ENCODE data around the gene ENO1.
"Not testable (repeated sequence)": the region's sequence is repeated elsewhere in the genome, so short reads cannot be mapped to it uniquely, and the experiment has no call there.

Gene ENO1

DNA sequence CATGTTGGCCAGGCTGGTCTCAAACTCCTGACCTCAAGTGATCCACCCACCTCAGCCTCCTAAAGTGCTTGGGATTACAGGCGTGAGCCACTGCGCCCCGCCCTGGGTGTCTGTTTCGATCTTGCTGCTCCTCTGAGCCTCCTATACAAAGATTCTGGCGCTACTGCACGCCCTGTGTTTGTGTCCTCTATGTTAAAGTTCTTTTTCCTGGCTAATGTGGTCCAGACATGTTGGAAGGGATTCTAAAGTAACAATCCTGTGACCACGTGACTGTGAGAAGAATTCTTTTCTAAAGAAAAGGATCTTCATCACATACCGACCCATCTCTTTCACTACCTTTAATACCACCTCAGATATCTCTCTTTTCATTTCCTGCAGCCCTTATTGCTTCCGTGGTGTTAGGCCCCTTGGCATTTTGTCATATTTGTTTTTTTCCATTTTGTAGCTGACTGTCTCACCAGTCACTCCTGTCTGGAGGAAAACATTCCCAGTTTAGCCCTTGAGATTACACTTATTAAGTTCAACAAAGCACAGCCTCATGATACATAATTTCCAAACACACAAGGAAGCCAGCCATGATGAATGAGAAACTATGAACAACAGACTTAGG, 27.2 kb upstream of the ENO1 start:
- TF ChIP-seq, protein P1, sequence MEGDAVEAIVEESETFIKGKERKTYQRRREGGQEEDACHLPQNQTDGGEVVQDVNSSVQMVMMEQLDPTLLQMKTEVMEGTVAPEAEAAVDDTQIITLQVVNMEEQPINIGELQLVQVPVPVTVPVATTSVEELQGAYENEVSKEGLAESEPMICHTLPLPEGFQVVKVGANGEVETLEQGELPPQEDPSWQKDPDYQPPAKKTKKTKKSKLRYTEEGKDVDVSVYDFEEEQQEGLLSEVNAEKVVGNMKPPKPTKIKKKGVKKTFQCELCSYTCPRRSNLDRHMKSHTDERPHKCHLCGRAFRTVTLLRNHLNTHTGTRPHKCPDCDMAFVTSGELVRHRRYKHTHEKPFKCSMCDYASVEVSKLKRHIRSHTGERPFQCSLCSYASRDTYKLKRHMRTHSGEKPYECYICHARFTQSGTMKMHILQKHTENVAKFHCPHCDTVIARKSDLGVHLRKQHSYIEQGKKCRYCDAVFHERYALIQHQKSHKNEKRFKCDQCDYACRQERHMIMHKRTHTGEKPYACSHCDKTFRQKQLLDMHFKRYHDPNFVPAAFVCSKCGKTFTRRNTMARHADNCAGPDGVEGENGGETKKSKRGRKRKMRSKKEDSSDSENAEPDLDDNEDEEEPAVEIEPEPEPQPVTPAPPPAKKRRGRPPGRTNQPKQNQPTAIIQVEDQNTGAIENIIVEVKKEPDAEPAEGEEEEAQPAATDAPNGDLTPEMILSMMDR (IDR thresholded peaks at IDR 0.05; ENCODE audit: low read depth, low read length, missing control alignments) = no peak
- in situ Hi-C loops (cut with HindIII; ENCODE audit: low sequenced_read_pairs) = no loop called here
- no peak for DNase-seq (ENCODE audit: low read depth)
- no peak overlapping the region for H3K4me3 ChIP-seq (ENCODE audit: low read depth, low read length)

DNA sequence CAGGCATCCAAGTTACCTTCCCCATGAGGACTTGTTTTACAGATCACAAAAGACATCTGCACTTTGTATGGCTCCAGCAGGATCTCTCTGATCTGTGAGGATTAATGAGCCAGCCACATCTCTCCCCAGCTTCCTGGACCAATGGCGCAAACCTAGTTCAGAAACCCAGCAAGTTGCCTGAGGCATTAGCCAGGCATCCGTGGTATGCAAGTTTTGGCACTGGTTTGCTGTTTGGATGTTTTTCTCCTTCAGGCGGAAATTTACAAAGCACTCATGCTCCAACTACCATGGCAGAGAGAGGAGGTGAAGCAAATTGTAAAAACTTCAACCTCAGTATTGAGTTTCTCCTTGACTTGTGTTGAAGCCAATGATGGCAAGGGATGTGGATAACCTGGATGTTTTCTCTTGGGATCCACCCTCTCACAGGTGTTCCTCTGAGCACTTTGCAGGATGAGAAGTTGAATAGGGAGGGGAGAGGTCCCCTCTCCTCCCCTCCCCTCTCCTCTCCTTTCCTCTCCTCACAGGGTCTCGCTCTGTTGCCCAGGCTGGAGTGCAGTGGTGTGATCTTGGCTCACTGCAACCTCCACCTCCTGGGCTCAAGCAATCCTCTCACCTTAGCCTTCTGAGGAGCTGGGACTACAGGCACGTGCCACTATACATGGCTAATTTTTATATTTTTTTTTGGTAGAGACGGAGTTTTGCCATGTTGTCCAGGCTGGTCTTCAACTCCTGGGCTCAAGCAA, 25.6 kb upstream of the ENO1 start:
- peak; percentile 98 for DNase-seq (ENCODE audit: low read depth)
- in situ Hi-C loops (cut with HindIII; ENCODE audit: low sequenced_read_pairs) = no loop called here
- TF ChIP-seq, protein P1 (IDR thresholded peaks at IDR 0.05; ENCODE audit: low read depth, low read length, missing control alignments) = no peak
- no peak overlapping the region for H3K4me3 ChIP-seq (ENCODE audit: low read depth, low read length)

DNA sequence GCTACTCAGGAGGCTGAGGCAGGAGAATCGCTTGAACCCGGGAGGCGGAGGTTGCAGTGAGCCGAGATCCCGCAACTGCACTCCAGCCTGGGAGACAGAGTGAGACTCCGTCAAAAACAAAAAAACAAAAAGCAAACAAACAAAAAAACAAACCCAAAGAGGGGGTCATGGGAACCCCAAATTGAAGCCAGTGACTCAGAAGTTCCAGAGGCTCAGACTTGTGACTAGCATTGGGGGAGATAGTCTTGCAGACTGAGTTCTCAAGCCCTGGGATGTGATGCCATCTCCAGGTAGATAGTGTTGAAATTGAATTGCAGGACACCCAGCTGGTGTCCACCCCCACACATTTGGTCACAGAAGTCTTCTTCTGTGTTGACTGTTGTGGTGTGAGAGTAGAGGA, 24.9 kb upstream of the ENO1 start:
- in situ Hi-C loops (cut with HindIII; ENCODE audit: low sequenced_read_pairs) = no loop called here
- TF ChIP-seq, protein P1 (IDR thresholded peaks at IDR 0.05; ENCODE audit: low read depth, low read length, missing control alignments) = no peak
- DNase-seq (ENCODE audit: low read depth) = no peak
- no peak overlapping the region for H3K4me3 ChIP-seq (ENCODE audit: low read depth, low read length)

DNA sequence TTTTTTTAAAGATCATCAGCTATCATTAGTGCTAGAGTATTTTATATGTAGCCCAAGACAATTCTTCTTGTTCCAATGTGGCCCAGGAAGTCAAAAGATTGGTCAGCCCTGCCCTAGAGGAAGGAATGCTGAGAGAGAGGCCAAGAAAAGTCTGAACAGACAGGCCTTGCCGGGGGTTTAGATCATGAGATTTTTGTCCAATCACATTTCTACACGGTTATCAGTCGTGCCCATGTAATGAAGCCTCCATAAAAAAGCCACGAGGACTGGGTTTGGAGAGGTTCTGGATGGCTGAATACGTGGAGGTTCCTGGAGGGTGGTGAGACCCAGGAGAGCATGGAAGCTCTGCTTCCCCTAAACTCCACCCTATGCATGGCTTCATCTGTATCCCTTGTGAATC, 24.3 kb upstream of the ENO1 start:
- H3K4me3 ChIP-seq (ENCODE audit: low read depth, low read length) = no peak overlapping the region
- in situ Hi-C loops (cut with HindIII; ENCODE audit: low sequenced_read_pairs) = no loop called here
- TF ChIP-seq, protein P1 (IDR thresholded peaks at IDR 0.05; ENCODE audit: low read depth, low read length, missing control alignments) = peak; percentile 39
- DNase-seq (ENCODE audit: low read depth) = no peak

DNA sequence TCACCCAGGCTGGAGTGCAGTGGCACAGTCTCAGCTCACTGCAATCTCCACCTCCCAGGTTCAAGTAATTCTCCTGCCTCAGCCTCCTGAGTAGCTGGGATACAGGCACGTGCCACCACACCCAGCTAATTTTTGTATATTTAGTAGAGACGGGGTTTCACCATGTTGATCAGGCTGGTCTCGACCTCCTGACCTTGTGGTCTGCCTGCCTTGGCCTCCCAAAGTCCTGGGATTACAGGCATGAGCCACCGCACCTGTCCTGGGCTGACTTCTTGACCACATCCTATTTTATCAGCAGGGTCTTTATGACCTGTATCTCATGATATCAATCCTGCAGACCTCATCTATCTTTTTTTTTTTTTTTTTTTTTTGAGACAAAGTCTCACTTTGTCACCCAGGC, 22.2 kb upstream of the ENO1 start:
- in situ Hi-C loops (cut with HindIII; ENCODE audit: low sequenced_read_pairs); H3K4me3 ChIP-seq (ENCODE audit: low read depth, low read length); DNase-seq (ENCODE audit: low read depth): not testable (repeated sequence)

DNA sequence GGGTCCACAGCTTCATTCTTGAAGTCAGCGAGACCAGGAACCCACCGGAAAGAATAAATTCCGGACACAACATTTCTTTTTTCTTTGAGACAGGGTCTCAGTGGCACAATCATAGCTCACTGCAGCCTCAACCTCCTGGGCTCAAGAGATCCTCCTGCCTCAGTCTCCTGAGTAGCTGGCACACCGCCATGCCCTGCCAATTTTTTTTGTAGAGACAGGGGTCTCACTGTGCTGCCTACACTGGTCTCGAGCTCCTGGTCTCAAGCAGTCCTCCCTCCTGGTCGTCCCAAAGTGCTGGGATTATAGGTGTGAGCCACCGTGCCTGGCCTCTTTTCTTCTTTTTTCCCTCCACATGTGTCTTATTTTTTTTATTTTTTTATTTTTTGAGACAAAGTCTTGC, 20.6 kb upstream of the ENO1 start:
- in situ Hi-C loops (cut with HindIII; ENCODE audit: low sequenced_read_pairs) = no loop called here
- DNase-seq (ENCODE audit: low read depth) = no peak
- H3K4me3 ChIP-seq (ENCODE audit: low read depth, low read length) = no peak overlapping the region
- TF ChIP-seq, protein P1 (IDR thresholded peaks at IDR 0.05; ENCODE audit: low read depth, low read length, missing control alignments) = no peak

DNA sequence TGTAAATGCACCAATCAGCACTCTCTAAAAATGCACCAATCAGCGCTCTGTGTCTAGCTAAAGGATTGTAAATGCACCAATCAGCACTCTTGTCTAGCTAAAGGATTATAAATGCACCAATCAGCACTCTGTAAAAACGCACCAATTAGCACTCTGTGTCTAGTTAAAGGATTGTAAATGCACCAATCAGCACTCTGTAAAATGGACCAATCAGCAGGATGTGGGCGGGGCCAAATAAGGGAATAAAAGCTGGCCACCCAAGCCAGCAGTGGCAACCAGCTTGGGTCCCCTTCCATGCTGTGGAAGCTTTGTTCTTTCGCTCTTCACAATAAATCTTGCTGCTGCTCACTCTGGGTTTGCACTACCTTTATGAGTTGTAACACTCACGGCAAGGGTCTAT, 19.9 kb upstream of the ENO1 start:
- H3K4me3 ChIP-seq (ENCODE audit: low read depth, low read length); in situ Hi-C loops (cut with HindIII; ENCODE audit: low sequenced_read_pairs); DNase-seq (ENCODE audit: low read depth): not testable (repeated sequence)

DNA sequence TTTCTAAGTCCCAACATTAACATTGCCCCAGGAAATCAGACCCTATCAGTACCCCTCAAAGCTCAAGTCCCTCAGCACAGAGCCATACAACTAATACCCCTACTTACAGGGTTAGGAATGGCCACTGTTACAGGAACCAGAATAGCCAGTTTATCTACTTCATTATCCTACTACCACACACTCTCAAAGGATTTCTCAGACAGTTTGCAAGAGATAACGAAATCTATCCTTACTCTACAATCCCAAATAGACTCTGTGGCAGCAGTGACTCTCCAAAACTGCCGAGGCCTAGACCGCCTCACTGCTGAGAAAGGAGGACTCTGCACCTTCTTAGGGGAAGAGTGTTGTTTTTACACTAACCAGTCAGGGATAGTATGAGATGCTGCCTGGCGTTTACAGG, 19.0 kb upstream of the ENO1 start:
- in situ Hi-C loops (cut with HindIII; ENCODE audit: low sequenced_read_pairs); H3K4me3 ChIP-seq (ENCODE audit: low read depth, low read length); DNase-seq (ENCODE audit: low read depth): not testable (repeated sequence)

DNA sequence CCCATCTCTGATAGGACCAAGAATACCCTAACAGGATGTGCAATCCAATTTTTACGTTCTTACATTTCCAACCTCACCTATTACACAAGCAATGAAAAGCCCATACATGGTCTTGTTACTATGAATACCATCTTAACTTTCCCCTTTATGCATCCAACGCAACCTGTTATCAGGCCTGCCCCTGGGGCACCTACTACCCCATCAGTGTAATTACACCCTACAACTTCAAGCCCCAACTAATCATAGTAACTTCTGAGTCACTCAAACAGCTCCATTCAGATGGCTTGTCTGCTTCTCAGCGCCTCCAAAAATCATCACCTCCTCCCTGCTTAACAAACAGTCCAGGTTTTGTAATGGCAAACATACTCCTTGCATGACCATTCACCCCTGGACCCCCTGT, 18.3 kb upstream of the ENO1 start:
- DNase-seq (ENCODE audit: low read depth); H3K4me3 ChIP-seq (ENCODE audit: low read depth, low read length); in situ Hi-C loops (cut with HindIII; ENCODE audit: low sequenced_read_pairs): not testable (repeated sequence)

Data from astrocyte of the cerebellum (primary cell).